GM19193 (cell line): ENCODE results near the gene SHISAL1.

Source experiments
- POLR2A ChIP-seq: IDR thresholded peaks from 4 replicates; pipeline ENCODE4 v1.6.1; 2011; ENCODE audit not compliant: insufficient read depth, insufficient read length; ENCODE audit errors: extremely low read depth

Gene SHISAL1

DNA sequence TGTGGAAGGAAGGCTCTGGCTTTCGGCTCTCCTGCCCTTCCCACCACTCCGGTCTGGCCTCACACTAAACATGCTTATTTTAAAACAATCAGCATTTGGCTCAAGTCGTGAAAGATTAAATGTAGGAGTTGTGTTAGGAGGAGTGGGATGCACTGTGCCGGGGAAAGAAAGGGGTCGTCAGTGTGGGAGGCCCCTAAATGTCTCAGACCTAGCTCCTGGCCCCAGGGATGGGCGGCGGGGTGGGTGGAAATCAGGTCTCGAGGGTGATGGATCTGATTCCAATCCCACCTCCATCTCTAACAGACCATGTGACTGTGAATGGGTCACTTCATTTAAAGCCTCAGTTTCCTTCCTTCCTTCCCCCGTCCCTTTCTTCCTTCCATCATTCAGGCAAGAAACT lies 6.9 kb upstream of the SHISAL1 start:
- no peak for TF ChIP-seq POLR2A

DNA sequence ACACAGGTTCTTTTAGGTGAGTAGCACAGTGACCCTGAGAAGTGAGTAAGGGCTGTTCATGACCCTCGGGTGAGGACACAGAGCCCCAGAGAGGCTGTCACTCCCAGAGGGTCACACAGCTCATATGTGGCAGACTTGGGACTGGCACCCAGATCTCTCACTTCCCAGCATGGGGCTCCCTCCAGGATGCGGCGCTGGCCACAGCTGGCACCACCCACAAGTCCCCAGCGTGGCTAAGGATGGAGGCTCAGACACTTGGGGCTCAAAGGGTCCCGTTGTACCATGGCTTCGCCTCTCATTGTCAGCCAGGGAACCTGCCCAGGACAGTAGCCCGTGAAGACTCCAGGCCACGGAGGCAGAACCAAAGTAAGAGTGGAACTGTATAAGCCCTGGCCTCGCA lies 6.0 kb upstream of the SHISAL1 start:
- no peak for TF ChIP-seq POLR2A

DNA sequence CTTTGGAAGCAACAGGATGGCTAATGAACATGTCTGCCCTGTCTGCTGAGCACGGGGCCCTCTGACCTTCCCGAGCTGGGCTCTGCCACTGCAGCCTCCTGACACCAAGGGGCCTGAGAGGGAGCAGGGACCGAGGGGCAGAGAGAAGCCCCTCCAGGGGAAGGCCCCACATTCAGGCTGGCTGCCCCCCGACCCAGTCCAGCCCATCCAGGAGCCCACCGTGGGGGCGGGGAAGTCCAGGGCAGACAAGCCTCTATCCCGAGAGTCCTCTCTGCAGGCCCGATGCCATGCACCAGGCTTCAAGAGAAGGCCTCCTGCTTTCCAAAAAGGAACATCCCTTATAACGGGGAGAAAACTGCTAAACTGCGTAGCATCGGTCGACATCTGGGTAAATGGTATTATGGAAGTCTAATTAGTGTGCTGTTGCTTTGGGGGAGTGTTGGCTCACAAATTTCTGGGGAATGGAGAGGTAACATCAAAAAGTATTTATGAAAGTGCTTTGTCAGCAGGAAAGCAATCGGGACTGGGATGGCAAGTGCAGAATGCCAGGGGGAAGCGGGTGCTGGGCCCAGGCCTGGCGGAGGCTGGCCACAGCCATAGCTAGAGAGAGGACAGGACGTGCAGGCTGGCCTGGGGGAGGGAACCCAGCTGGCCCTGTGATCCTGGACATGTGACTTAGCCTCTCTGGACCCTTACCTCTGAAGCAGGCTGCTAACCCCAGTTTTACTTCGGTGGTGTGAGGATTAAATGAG lies 5.3 kb upstream of the SHISAL1 start:
- no peak for TF ChIP-seq POLR2A

DNA sequence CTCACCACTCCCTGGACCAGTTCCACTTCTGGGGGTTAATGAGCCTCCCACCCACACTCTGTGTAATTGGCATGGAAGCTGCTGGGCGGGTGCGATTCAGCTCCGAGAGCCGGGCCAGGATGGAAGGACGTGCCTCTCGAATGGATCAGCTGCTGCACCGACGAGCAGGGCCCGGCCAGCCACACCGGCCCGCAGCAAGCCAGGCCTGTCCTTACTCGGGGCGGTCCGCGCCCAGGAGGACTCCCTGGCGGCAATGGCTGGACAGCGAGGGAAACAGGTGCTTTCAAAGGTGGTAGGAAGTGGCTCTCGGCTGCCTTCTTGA lies 4.3 kb upstream of the SHISAL1 start:
- no peak for TF ChIP-seq POLR2A

DNA sequence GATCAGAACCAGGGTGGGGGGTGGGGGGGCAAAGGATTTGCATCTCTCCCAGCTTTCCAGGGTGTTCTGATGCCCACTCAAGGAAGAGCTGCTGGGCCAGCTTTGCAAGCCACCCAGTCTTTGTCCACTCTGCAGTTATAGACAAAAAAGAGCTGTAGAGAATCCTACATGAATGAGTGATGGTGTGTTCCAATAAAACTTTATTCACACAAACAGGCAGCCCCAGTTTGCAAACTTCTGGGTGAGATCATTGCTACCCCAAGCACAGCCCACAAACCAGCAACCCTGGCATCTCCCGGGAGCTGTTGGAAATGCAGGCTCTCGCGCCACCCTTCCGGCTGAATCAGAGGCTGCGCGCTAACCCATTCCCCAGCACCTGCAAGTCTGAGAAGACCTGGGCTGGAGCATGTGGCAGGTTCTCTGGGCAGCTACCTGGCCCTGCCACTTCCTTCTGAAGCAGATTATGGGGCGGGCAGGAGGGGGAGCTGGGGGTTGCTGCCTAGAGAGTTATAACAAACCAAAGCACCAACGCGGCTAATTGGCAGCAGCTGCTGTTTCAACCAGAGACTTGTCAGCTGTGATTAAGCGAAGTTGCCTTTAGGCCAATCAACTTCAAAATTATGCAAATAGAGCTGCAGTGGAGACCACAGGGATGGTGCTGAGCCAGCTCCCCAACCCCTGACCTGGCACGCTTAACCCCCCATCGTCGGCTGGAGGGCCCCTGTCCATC lies 3.8 kb upstream of the SHISAL1 start:
- no peak for TF ChIP-seq POLR2A

DNA sequence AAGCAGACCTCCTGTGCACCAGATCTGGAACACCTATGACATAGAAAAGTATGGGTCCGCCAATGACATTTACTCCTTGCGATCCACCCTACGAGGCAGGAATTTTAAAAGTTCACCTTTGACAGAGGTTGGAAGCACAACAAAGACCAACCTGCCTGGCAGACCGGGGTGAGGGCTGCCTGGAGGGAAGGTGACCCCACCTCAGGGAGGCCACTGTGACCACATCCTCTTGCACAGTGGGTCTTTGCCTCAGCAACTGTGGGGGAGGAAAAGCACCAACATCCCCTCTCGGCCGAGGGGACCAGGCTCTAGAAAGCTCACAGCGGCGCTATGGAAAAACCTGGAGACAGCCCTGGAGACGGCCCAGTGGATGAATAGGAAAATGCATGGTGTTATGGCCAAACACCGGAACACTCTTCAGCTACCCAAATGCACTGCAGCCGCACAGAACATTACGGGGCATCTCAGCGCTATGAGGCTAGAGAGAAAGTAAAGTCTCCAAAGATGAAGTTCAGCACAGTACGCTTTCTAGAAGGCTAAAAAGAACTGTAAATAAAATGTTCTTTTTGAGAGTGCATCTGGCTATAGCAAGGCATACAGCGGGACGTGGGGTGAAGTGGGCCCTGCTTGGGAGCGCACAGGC lies 1.8 kb upstream of the SHISAL1 start:
- TF ChIP-seq POLR2A: no peak

DNA sequence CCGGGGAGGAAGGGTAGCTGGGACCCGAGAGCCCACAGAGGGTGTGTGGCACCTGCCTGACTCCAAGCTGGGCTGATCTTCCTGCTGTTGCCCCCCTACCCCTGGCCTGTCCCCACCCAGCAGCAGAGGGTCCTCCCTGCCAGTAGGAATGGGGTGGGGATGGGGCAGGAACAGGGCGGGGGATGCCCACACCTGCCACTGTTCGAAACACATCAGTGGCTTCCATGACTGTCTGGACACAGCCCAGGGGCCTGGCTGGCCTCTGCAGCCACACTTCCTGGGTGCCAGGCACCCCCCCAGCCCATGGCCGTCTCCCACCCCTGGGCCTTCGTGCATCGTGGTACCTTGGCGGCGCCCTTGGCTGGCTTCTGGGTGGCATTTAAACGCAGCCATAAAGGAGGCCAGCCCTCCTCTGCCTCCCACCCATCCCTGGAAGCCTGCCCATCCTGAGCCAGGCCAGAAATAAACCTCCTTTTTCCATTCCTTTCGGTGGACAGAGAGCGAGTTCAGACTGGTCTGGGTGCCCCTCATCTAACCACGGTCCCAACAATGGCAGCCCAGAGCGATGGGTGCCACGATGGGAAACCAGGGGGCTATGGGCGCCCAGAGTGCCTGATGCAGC lies 745 bp upstream of the SHISAL1 start:
- TF ChIP-seq POLR2A: no peak

DNA sequence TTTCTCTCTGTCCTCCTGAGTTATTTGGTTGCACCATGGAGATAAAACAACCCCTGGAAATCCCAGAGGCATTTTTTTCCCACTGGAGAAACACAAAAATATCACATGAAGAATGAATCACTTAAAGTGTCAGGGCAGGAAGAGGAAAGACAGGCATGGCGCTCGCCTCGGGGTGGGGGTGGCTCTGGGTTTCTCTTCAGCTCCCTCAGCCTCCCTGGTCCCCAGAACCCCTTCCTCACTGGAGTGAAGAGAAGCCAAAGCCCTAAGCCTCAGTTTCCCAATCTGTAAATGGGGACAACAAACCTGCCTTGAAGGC lies 938 bp downstream of the SHISAL1 start:
- no peak for TF ChIP-seq POLR2A

DNA sequence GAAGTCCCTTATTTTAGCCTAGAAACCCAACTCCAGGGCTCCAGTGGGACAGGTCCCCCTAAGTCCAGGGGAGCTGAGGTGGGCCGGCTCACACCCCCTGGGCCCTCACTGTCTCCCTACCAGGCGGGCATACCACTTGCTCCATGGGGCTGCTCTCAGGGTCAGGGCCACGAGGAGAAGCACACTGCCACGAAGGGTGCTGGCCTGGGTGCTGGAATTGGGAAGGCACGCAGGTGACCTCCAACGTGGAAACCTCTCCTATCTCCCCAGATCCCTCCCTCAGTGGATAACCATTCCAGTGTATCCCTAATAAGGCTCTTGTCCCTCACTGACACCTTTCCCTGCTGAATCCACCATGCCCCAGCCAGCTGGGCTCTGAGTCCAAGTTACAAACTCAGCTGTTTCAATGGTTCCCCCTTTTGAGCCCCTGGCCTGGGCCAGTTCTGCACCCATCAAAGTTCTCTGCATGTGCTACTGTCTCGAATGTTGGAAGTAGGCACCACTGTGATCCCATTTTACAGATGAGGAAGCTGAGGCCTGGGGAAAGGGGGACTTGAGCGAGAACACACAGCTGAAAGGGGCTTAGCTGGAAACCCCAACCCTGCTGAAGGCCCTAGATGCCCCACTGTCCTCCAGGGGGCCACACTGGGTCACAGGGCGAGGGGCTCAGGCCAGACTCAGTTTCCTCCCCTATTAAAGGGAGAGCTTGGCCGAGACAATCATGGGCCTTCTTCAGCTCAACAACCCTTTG lies 1.5 kb downstream of the SHISAL1 start:
- no peak for TF ChIP-seq POLR2A

DNA sequence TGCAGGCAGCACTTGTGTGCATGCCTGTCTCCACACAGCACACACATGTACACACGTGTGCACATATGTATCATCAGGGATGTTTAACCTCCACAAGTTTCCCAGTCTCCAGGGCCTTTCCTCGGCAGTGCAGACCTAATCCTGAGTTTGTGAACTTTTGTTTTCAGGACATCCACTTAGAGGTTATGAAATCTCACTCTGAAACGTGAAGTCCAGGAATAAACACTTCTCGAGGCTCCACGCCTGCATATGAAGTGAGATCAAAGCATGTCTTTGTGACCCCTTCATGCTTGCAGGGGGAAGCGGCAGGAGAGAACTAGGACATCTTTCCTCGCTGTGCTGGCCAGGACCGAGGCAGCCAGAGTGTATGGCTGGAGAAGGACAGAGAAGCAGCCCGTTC lies 3.1 kb downstream of the SHISAL1 start:
- no peak for TF ChIP-seq POLR2A

DNA sequence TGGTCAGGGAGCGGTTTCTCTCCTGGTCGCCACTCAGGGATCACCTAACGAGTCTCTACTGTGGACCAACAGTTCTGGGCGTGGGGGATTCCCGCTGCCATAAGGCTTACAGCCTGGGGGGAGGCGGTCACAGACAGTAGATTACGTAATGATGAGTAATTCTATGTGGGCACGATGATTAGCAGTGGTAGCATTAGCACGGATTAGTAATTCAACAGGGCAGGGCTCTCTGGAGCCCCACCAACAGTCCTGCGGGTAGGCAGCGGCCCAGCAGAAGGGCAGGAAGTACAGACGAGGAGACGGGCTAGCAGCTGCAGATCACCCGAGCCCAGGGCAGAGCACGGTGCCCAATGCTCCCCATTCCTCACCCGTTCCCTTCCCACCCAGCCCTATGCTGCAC lies 3.6 kb downstream of the SHISAL1 start:
- no peak for TF ChIP-seq POLR2A

DNA sequence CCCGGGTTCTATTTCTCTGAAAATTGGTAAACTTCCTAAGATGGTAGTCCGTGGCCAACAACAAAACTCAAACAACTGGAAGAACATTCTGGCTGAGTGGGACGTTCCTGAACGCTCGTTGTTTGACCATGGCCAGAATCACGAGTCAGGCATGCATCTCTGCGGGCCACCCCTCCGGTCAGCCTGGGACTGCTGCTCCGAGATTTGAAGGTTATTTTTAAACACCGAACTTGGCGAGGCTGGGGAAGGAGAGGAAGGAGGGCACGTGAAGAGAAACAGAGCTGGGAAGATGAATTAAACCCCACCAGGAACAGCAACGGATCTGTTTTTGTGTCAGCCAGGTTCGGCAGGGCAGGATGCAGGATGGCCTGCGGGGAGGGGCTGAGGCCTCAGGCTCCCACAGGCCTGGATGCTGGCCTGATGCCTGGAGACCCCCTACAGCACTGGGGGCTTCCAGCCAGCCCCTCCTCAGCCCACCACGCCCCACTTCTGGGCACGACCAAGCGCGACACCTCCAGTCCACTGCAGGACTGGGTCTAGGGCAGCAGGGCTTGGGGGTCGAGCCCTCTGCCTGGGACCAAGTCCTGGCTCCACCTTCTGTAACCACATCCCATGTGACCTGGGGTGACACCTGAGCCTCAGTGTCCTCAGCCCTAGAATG lies 5.1 kb downstream of the SHISAL1 start:
- no peak for TF ChIP-seq POLR2A

DNA sequence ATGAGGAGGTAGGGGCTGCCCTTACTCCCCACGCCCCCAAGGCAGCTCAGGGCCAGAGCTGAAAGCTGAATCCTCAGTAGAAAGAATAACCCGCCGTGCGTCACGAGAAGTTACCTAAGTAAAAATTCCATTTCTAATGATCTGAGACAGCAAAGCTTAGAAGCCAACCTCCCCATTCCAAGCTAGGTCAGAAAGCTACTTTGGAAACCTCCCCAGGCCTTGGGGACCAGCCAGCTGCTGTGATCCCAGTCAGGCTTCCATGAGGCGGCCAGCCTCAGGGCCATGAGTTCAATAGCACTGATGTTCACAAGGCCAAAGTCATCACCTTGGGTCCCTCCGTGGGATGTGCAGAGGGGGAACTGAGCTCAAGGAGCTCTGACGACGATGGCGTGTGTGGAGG lies 6.9 kb downstream of the SHISAL1 start:
- no peak for TF ChIP-seq POLR2A

DNA sequence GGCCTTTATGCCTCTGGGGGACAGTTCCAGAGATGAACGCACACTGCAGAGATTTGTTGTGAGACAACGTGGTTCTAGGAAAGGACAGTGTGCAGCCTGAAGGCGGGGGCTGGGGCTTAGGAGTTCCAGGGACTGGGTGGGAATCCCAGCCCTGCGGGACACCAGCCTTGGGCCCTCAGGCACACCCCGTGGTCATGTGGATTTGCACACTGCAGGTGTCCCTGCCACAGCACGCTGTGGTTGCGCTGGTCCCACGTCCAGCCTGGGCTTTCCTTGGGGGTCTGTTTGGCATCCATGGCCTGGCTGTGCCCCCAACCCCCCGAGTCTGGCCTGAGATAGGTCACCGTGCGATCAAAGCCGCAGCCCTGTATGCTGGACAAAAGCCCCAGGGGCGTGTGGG lies 7.3 kb downstream of the SHISAL1 start:
- no peak for TF ChIP-seq POLR2A

DNA sequence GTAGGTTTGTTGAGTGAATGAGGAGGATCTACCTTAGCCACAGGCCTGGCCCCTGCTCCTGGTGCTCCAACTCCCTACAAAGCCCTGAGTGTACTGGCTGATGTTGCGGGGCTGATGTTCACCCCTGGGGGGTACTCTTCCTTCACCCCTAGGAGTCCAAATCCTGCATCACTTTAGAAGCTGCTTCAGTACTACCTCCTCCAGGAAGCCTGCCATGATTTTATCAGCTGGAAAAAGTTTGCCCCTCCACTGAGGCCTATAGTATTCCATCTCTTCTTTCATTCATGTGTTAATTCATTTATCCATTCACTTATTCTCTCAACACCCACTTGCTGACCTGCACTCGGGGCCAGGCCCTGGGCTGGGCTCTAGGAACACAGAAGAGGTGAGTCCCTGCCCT lies 7.8 kb downstream of the SHISAL1 start:
- TF ChIP-seq POLR2A: no peak
